HG03159 (cell line): ENCODE results near the gene HOXA9.

ENCODE experiments used
- ATAC-seq: cut with Tn5 transposase; IDR thresholded peaks from one replicate; pipeline ENCODE4 v1.9.1; 2021; ENCODE audit warnings: mild to moderate bottlenecking, moderate library complexity; ENCODE audit not compliant: unreplicated experiment

HOXA9 gene

DNA sequence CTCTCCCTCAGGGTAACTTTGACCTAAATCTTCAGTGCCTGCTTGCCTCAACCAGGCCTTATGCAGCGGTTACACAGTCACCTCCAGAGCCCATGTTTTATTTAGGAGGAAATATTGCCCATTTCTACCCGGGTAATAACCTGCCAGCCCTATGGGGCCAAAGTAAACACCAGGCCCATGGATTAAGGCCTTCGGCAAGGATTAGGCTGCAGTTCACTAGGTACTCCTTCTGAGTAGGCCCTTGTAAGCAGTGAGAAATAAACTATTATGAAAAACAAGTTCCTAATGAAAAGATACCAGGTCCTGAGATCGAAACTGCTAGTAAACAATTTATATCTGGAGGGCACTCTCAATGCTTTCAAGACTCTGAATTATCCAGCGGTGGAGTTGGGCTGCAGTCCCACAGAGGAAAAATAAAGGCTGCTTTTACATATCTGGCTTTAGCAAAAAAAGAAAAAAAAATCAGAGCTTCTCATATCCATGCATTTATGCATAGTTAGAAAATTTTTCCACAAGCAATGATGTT, 12.5 kb upstream of the HOXA9 start:
- no peak for ATAC-seq

DNA sequence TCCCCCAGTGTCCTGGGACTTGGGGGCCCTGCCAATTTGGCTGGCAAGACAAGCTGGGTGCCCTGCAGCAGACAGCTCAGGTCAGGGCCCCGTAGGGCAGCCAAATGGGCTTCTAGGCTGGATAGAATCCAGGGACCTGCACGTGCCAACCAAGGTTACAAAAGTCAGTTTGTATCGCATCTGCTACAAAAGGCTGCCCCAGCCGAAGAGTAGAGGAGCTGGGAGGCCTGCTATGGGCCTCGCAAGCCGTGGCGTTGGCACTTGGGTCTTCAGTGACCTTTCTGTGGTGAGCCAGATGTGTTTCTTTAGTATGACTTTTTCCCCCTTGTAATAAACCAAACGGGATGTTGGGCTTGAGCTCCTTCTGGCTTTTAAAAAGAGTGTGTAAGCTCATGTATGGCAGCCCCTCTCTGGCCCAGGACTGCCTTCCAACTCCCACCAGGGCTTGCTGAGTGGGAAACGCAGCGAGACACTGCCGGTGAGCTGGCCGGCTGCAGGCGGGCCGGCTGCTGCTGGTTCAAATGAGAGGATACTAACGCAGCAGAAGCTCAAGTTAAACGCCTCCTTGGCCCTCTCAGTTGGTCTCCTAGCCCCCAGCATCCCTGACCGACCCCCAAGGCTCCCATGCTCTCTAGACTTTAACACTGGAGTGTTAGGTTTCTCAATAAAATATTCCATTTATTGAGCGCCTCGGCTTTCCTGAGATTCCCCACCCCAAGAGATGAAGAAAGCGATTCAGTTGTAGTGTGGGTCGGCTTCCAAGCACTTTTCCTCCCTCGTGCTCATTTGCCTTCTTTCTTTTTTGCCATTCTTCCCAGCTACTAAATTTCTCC, 11.8 kb upstream of the HOXA9 start:
- no peak for ATAC-seq

DNA sequence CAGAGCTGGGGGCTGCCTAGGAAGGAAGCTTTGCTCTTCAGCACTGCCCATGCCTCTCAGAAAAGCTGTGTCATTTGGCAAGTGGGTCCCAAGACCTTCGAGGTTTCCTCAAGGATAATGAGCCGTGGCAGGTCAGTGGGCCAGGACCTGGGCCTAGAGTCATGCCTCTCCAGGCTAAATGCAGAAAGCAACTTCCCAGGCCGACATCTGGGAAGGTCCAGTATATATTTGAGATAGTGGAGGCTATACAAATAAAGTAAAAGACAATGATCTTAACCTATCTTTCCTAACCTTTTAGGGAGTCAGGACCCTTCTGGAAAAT, 11.1 kb upstream of the HOXA9 start:
- no peak for ATAC-seq

DNA sequence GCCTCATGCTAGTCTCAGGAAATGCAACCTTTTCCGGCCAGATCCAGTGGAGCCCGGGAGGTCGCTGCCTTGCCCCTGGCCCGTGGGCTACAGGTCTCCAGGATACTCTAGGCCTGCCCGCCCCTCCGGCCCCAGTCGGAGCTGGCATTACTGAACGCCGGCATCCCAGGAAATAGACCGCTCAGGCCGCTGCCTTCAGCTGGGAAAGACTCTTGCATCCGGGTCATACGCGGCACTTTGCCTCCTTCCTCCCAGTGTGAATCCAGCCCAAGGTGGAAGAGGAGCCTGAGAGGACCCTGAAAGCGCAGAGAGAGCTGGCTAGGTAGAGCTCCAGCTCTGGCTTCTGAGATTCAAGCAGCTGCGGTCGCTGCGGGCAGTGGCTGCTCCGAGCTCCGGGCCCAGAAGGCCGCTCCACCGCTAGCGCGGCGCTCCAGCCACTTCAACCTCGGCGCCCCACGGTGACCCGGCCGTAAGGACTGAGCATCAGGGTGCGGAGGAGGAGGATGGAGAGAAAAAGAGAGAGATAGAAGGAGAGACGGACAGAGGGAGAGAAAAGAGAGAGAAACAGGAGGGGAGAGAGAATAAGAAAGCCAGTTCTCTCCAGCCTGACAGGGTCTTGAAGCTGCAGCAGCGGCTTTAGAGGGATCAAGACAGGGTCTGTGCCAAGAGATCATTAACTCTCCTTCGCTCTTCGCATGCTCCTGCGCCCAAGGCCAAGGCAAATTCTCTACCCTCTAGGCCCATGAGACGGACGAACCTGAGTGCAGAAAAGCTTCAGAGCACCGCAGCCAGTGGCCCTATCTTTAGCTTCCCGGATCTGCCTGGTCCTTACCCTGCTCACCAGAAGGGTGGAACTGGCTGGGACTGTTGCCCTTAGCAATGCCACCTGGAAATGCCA, 10.5 kb upstream of the HOXA9 start:
- no peak for ATAC-seq

DNA sequence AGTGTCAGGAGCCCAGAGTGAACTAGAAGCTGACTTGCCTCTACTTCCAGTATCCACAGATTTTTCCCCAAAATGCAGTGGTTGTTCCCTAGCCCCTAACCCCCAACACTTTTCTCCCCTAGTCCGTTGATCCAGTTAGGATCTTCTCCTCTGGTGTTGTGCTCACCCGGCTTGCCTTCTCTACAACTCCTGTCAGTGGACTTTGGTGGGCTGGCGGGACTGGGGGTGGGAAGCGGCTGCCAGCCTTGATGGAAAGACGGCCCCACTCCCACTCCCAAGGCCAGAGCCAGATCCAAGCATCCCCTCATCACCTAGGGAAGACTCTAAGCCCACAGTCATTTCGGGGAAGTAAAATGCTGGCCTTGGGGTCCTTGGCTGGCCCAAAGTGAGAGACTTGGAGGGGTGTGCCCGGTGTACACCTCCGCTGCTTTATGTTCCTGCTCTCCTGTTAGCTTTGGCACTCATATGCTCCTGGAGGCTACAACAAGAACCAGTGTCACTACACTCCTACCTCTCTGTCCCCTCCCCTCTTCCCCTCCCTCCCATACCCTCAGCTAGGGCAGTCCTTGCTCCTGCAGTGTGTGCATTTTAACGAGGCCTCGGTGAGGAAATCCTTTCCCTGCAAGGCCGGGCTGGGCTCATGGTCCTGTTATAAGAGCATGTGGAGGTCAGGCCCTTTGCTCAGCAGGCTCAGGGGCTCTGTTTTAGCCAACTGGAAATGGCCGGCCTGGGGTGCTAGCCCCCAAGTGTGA, 9.7 kb upstream of the HOXA9 start:
- no peak for ATAC-seq

DNA sequence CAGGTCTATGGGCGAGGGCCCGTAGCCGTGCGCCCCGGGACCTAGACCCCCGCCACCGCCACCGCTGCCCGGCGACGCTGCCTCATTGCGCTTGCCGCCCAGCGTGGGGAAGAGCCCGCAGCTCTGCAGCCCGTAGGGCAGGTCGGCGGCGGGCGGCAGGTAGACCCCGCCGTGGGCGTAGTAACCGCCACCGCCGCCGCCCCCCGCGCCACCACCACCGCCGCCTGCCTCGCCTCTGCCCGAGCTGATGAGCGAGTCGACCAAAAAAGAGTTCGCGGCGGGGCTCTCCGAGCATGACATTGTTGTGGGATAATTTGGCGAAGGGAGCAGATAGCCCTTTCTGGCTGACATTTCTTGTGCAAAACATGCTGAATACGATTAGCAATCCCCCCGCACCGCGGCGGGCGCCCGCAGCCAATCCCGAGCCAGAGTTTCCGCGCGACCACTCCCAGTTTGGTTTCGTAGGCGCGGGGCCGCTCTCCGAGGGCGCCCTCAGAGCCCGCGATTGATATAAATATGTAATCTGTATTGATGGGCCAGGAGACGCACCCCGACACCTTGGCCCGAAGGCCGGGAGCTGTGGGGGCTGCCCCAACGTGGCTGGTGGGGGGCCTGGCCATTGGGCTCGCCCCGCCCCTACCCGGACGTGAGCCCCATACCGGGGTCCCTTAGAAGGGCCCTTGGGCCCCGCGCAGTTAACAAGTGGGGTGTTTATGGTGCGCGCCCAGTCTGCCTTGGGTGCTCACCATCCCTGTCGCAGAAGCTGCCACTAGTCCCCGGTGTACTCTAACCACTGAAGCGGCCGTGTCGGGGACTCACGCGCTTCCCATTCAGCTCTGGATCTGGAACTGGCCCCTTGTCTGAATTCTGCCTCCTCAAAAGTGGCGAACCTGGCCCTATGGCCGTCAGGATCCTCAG, 8.9 kb upstream of the HOXA9 start, which contains the start of gene HOXA10:
TSS of gene HOXA10 (minus strand) at position 365 of the 918 bp plus-strand sequence. CDS start at position 351, 14 bp downstream.
- ATAC-seq = no peak

DNA sequence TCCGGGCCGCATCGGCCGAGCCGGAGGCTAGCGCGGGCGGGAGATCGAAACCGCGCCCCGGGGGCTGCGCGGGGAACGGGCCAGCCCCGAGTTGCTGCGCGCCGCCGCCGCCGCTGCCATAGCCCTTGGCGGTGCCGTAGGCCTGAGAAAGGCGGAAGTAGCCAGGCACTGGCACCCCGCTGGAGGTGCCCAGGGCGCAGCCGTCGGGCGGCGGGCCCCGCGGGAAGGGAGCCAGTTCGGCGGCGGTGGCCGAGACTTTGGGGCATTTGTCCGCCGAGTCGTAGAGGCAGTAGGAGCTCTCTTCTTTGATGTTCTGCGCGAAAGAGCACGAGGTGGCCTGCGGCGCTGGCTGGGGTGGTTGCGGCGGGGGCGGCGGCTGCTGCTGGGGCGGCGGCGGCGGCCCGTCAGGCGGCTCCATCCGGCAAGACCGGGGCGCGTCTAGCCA, 8.2 kb upstream of the HOXA9 start:
- no peak for ATAC-seq

DNA sequence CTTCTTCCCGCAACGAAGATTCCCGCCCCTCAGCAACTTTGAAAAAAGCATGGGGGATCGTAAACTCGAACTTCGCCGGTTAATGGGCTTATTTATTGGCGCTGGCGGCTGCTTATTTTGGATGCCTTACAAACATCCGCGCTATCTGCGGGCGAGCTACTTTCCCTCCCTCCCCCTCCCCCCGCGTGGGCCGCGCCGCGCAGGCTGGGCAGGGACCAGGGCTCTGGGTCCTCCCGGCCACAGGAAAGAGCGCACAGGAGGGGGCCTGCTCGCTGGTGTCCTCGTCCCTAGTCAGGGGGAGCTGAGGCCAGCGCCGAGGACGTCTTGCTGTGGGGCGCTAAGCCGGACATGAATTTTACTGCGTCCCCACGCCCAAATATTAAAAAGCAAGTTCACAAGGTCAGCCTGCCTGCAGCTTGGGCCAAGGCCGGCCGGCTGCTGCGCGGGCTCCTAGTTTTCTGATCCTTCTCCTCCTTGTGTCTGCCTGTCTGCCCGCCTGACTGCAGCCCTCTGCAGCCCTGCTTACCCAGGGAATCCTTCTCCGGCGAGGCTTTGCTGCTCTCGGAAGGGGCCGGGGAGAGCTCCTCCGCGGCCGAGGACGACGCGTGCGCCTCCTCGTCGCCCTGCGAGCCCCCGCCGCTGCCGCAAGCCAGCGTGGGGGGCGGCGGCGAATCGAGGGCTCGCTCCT, 7.6 kb upstream of the HOXA9 start:
- ATAC-seq = no peak

DNA sequence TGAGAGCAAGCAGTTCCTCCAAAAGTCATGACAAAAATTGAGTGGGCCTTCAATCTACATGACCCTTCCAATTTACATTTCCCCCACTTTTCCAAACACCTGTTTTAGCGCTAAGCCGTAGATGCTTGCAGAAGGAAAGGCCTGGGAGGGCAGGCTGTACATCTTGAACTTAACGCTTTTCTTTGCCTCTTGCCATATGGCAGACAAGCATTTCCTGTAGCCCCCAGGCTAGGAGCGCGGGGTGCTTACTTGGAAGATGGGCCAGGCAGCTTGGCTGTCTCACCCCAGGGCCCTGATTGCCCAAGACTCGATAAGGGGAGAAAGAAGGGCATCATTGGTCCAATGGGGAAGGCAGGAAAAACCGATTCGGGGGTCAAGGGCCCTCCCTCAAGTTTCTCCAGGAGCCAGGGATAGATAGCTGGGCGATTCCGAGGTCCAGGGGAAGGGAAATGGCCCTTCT, 7.0 kb upstream of the HOXA9 start:
- no peak for ATAC-seq

DNA sequence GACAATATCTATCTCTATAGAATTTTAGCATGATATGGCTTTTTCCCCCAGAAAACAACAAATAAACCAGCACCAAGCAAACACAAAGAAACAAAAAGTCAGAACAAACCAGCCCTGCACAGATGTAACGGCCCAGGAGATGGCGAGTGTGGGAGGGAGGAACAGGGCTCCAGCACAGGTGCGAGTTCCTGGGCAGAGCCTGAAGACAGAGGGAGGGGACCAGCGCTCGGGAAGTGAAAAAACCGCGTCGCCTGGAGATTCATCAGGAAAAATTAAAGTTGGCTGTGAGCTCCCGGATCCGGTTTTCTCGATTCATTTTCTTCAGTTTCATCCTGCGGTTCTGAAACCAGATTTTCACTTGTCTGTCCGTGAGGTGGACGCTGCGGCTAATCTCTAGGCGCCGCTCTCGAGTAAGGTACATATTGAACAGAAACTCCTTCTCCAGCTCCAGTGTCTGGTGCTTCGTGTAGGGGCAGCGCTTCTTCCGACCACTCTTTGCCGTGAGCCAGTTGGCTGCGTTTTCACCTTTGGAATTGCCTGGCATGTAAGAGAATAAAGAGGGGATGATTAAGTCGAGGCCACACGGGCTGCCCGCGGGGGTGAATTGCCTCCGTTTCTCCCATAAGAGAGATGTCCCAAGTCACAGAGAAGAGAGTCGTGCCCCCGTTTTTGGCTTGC, 6.4 kb upstream of the HOXA9 start:
- no peak for ATAC-seq

DNA sequence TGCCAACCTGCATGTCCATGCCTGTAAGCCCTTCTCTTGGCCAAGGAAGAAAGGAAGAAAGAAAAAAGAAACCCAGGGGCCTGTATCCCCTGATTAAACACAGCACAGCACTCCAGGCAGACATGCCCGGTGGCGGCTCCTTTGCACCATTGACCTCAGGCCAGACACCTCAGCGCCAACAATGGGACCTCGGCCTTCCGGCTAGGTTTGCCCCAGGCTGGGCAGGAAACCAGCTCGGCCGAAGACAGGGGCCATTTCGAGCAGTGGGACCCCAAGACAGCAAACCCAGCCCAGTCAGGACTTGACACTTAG, 5.9 kb upstream of the HOXA9 start:
- no peak for ATAC-seq

DNA sequence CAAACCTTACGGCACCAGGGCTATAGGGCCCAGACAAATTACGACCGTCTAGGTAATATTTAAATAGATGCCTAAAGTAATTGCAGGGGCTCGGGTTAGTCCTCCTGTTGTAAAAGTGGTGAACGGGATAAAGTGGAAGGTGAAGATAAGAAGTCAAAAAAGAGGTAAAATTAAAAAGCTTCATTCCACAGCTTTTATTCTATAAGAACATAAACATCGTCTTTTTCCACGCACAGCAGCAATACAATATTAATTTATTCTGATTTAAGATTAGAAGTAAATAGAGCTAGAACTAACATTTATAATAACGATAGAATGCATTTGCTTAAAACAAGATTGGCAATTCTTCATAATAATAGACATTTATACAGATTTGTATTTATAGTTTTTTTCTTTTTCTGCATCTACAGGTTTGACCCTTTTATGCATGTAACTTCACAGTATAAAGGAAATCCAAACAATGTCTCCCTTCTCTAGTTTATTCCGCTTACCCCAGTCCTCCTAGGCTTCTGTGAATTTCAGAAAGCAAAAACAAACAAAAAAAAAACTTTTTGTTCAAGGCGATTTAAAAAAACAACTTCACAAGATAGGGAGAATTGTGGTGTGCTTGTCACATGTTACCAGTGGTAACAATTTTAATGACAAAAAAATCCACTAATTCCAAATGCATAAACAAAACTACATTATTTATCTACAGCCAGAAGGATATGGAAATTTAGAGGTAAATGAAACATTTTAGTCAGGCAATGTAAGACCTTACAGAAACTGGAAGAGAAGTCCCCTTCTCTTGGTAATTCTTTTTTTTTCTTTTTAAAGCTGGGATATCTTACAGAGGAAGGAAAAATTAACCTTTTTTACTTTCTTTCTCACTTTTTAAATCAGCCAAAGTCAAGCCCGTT, 5.3 kb upstream of the HOXA9 start:
- no peak for ATAC-seq

DNA sequence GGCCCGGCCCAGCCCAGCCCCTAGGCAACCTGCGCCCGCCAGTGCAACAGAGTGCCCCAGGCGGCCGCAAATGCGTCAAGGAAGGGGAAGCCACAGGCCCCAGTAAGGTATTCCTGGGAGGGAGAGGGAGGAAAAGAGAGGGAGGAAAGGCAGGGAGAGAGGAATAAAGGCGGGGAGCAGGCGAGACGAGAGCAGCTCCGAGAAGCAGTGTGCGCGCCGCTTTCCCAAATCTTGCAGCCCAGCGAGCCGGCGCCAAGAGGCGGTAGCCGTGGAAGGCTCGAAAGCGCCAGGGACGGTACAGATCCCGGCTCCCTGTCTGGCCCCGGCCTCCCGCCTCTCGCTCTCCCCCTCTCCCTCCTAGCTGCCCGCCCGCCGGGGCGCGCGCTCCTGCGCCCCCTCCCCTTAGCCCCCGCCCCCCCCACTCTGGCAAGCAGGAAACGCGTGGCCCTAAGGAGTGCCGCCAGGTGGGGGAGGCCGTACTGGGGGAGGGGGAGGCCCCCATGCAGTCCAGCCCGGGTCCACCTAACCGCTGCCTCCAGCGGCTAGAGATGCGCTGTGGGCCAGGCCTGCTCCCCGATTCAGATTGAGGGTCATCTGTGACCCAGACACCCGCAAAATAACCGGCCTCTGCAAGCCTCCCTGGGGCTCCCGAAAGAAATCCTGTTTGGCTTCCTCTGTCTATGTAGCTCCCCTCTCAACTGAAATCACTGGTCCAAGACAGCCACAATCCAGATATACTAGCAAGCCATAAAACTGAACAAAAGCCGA, 4.5 kb upstream of the HOXA9 start:
- no peak for ATAC-seq

DNA sequence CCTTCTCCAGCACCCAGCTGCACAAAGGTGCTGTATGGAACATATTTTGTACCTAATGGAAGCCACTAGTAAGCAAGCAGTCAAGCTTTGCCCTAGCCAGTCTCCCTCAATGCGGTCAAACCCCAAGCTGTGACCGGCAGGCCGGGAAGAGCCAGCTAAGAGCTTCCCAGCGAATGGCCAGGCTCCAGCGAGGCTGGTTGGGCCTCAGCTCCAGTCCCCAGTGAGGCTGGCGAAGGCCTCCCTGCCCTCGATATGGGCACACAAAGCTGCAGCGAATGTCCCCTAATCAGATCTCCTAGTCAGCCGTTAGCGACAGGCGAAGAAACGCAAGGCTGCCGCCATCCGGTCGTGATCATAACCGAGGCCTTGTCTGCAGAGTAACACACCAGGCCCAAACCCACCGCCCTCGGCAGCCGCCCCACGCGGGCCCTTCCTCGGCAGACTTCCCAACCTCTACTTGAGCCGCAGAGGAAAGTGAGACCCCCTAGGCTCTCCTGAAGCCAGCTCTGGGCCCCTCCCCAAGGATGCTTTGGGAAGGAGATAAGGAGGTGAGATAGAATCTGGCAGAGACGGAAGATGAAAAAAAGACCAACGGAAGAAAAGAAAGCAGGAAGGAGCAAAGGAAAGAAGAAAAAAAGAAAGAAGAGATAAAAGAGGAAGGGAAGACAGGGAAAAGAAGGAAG, 3.1 kb upstream of the HOXA9 start:
- ATAC-seq = no peak

DNA sequence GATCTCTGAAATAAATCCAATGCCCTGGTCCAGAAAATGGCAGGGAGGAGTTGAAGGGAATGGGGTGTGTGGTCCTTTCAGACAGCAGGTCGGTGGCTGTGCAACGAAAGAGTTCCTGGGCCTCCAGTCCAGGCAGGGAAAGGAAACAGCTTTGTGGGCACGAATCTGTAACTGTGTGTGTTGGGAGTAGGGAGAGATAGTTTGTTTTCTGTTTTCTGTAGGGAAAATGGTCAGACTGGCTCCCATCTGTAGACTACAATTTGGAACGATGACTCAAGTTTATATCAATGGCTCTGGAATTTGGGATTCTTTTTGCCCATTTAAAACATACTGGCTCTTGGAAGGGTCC, 2.6 kb upstream of the HOXA9 start:
- ATAC-seq = no peak
